ENCODE results near the gene TBC1D22B. TPM values are rescaled to one million over a fixed set of nuclear protein-coding genes. Genes with fewer than 3 reads are reported as not detected.

TBC1D22B gene
- total and polyA plus RNA-seq, 9 of the 15 experiments (the other 6 are each of a cell fraction or from before 2014, with no cell fraction given), result 4.8 to 24.2 (median 13.5) TPM

- Histone ChIP-seq H3K9me1 (ENCODE audit: control insufficient read depth, insufficient read depth, low read length) (no peaks in the 10 kb centered on the region), H4K20me1 (replicated peaks; ENCODE audit: control insufficient read depth, insufficient read depth, low read length) (no peaks in the 10 kb centered on the region), H3K4me1 (replicated peaks in 1 of 2; ENCODE audit: control insufficient read depth in 2 of 2, insufficient read depth in 2 of 2, low read length in 2 of 2) (peaks cover 7 to 11% of the 10 kb centered on the region in 2 experiments; a peak in 4 of 5 replicates), H3K36me3 (ENCODE audit: control insufficient read depth, insufficient read depth, low read length) (peaks cover 11% of the 10 kb centered on the region; the same call in 1 of the 3 replicates), H3K9me3 (replicated peaks; ENCODE audit: control insufficient read depth, insufficient read depth, low read depth, low read length) (no peaks in the 10 kb centered on the region), H3K4me3 (peak overlapping the region; percentile 91), H2AFZ (ENCODE audit: low read depth, low read length) (peak overlapping the region; percentile 86), H3K27me3 (ENCODE audit: control insufficient read depth in 2 of 2, insufficient read depth in 2 of 2, low read length in 2 of 2) (no peaks in the 10 kb centered on the region), H3K4me2 (ENCODE audit: insufficient read depth, low read length) (peak overlapping the region; percentile 97), H3K9ac (ENCODE audit: insufficient read depth in 1 of 2, low read depth in 2 of 2, low read length in 2 of 2) (peak overlapping the region; percentile 94 to 97; a peak in 3 of 4 replicates), H3K79me2 (ENCODE audit: control insufficient read depth, insufficient read depth, low read length) (peaks cover 44% of the 10 kb centered on the region), H3K27ac (ENCODE audit: extremely low read depth, low read depth, low read length) (peak overlapping the region; percentile 46; the same call in 2 of the 3 replicates)
- intact Hi-C loops (cut with micrococcal nuclease), result loop anchor here (2.0 to 5.0 kb wide), 2 partner anchors 58 to 85 kb away; partner anchors contain the start of gene PIM1
- no peak for ATAC-seq
- BruUV-seq (replicated peaks), result no TSS peak
- TF ChIP-seq ZNF232 (CRISPR knock-in tag; IDR thresholded peaks at IDR 0.05) (no peak), GATAD2B (IDR thresholded peaks at IDR 0.05; ENCODE audit: borderline replicate concordance) (0 out of 2 replicates have a peak, but pooled peaks have one; percentile 19), NFYB (IDR thresholded peaks at IDR 0.05; ENCODE audit: extremely low read depth, insufficient read length) (no peak), GTF2E2 (tag; IDR thresholded peaks at IDR 0.05) (peak; percentile 31; the same call in 1 of the 2 replicates), ZNF780A (CRISPR knock-in tag; IDR thresholded peaks at IDR 0.05) (no peak), JUND (IDR thresholded peaks at IDR 0.05; ENCODE audit: borderline replicate concordance, low read depth, low read length) (no peak), JUND (tag; IDR thresholded peaks at IDR 0.05; ENCODE audit: borderline replicate concordance, low read depth, low read length) (0 out of 3 replicates have a peak, but pooled peaks have one; percentile 15), PML (IDR thresholded peaks at IDR 0.05; ENCODE audit: low read length) (no peak), CREB3L1 (IDR thresholded peaks at IDR 0.05; ENCODE audit: borderline replicate concordance, low read depth) (0 out of 2 replicates have a peak, but pooled peaks have one; percentile 39), ATF3 (IDR thresholded peaks at IDR 0.05) (no peak), ATF3 (CRISPR knock-in tag; conservative IDR thresholded peaks at IDR 0.05) (0 out of 2 replicates have a peak, but pooled peaks have one; percentile 16)
- TF ChIP-seq, protein P1, sequence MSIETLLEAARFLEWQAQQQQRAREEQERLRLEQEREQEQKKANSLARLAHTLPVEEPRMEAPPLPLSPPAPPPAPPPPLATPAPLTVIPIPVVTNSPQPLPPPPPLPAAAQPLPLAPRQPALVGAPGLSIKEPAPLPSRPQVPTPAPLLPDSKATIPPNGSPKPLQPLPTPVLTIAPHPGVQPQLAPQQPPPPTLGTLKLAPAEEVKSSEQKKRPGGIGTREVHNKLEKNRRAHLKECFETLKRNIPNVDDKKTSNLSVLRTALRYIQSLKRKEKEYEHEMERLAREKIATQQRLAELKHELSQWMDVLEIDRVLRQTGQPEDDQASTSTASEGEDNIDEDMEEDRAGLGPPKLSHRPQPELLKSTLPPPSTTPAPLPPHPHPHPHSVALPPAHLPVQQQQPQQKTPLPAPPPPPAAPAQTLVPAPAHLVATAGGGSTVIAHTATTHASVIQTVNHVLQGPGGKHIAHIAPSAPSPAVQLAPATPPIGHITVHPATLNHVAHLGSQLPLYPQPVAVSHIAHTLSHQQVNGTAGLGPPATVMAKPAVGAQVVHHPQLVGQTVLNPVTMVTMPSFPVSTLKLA (conservative IDR thresholded peaks at IDR 0.05), result 0 out of 4 replicates have a peak, but pooled peaks of 1 of the 2 experiments have one; percentile 7
- TF ChIP-seq, protein P2, sequence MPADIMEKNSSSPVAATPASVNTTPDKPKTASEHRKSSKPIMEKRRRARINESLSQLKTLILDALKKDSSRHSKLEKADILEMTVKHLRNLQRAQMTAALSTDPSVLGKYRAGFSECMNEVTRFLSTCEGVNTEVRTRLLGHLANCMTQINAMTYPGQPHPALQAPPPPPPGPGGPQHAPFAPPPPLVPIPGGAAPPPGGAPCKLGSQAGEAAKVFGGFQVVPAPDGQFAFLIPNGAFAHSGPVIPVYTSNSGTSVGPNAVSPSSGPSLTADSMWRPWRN (IDR thresholded peaks at IDR 0.05; ENCODE audit: low read depth), result 0 out of 2 replicates have a peak, but pooled peaks have one; percentile 9
- TF ChIP-seq, protein P3, sequence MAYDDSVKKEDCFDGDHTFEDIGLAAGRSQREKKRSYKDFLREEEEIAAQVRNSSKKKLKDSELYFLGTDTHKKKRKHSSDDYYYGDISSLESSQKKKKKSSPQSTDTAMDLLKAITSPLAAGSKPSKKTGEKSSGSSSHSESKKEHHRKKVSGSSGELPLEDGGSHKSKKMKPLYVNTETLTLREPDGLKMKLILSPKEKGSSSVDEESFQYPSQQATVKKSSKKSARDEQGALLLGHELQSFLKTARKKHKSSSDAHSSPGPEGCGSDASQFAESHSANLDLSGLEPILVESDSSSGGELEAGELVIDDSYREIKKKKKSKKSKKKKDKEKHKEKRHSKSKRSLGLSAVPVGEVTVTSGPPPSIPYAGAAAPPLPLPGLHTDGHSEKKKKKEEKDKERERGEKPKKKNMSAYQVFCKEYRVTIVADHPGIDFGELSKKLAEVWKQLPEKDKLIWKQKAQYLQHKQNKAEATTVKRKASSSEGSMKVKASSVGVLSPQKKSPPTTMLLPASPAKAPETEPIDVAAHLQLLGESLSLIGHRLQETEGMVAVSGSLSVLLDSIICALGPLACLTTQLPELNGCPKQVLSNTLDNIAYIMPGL (CRISPR knock-in tag; IDR thresholded peaks at IDR 0.05), result 0 out of 2 replicates have a peak, but pooled peaks have one; percentile 4
- in situ Hi-C loops (cut with MboI), result no loop called here
- no peak for FAIRE-seq
- no peak for DNase-seq (ENCODE audit: extremely low read depth in 1 of 4, low spot score in 3 of 4)
- POLR2A ChIA-PET, result interaction anchor here (0.6 to 5.0 kb wide), 17 partner anchors 10 to 1077 kb away, joined by 3 to 59 read pairs (median 6); no protein-coding TSS in a partner anchor
- WGBS (ENCODE audit: insufficient coverage, low coverage, missing lambda C conversion rate), result 1% methylated on average over 9 of the region's 9 CpGs
- CTCF ChIA-PET (ENCODE audit: low intra/inter-chr PET ratio), result no interaction called here
Observed at GRCh38 chr6:37257320-37257633, 295 bp upstream of the TBC1D22B start.
